ENCODE data around the gene PHPT1. TPM values are rescaled to one million over a fixed set of nuclear protein-coding genes. Genes with fewer than 3 reads are reported as not detected.

Gene PHPT1
- total RNA-seq, 1 experiment from 2014 or later: 161 TPM

DNA sequence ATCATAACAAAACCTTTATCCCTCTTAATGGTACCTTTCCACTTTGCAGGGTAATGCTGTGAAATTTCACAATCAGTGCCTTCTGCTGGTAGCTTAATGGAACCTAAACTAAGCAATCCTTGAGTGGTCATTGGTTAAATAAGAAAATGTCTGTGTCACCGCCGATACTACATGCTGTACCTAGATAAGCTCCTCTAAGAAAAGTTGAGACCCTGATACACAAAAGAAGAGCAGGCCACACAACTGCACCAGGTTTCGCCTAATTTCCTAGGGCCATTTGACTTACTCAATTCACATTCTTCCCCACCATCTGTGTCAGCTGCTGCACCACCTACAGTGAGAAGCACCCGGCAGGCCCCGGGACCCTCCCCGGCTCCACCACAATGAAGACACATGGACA, 25.9 kb downstream of the PHPT1 start:
- Histone ChIP-seq H4K8ac (replicated peaks; ENCODE audit: insufficient read length, low read depth, low read length) (no peak overlapping the region), H2BK120ac (ENCODE audit: low read depth, low read length, poor library complexity, severe bottlenecking) (no peak overlapping the region), H3K56ac (ENCODE audit: insufficient read length, low read depth, low read length) (no peak overlapping the region), H3K9me3 (ENCODE audit: control insufficient read depth, low read depth, low read length) (peaks cover 9% of the 10 kb centered on the region), H2BK15ac (ENCODE audit: low read depth, low read length) (no peak overlapping the region), H4K5ac (ENCODE audit: insufficient read length, low read depth, low read length) (no peak overlapping the region), H2BK12ac (ENCODE audit: insufficient read length, low read depth, low read length) (no peak overlapping the region), H2AFZ (ENCODE audit: low read length) (no peak overlapping the region), H3T11ph (ENCODE audit: low read length) (no peak overlapping the region), H3K23me2 (ENCODE audit: insufficient read length, low read depth, low read length, poor library complexity, severe bottlenecking) (no peaks in the 10 kb centered on the region), H2BK5ac (ENCODE audit: insufficient read length, low read length) (no peak overlapping the region), H4K91ac (ENCODE audit: insufficient read length, low read depth, low read length) (no peak overlapping the region), H4K20me1 (ENCODE audit: control insufficient read depth, insufficient read depth, insufficient read length) (no peaks in the 10 kb centered on the region), H3K79me2 (ENCODE audit: insufficient read depth, low read length) (no peaks in the 10 kb centered on the region), H3K4ac (ENCODE audit: low read depth, low read length) (no peak overlapping the region), H2AK5ac (ENCODE audit: insufficient read length, low read length) (no peak overlapping the region), H3K4me2 (ENCODE audit: insufficient read depth, insufficient read length, low read length) (no peak overlapping the region), H3K9ac (ENCODE audit: extremely low read depth, insufficient read length, low read length) (no peak overlapping the region), H3K27me3 (ENCODE audit: insufficient read depth, low read length) (no peaks in the 10 kb centered on the region), H3K23ac (ENCODE audit: insufficient read length, low read depth, low read length) (no peak overlapping the region), H3K79me1 (ENCODE audit: insufficient read depth, low read depth, low read length, poor library complexity, severe bottlenecking) (no peaks in the 10 kb centered on the region), H3K14ac (ENCODE audit: insufficient read depth, low read length) (no peak overlapping the region), H3K4me1 (ENCODE audit: insufficient read depth, low read length) (no peaks in the 10 kb centered on the region), H2BK20ac (ENCODE audit: low read depth, low read length, poor library complexity, severe bottlenecking) (no peak overlapping the region), H3K27ac (ENCODE audit: insufficient read length, low read depth, low read length) (no peak overlapping the region), H3K18ac (ENCODE audit: insufficient read length, low read depth, low read length) (no peak overlapping the region)
- H3K4me1 Mint-ChIP-seq: no peaks in the 10 kb centered on the region
- no CpG with 5 or more reads among the region's 6 CpGs for WGBS (ENCODE audit: extremely low coverage, insufficient read length, low lambda C conversion rate)
- DNase-seq: no peak
- H3K27me3 Mint-ChIP-seq (ENCODE audit: low read depth): peaks cover 33% of the 10 kb centered on the region
- no peak overlapping the region for H3K4me3 Mint-ChIP-seq
- TF ChIP-seq, protein P1, sequence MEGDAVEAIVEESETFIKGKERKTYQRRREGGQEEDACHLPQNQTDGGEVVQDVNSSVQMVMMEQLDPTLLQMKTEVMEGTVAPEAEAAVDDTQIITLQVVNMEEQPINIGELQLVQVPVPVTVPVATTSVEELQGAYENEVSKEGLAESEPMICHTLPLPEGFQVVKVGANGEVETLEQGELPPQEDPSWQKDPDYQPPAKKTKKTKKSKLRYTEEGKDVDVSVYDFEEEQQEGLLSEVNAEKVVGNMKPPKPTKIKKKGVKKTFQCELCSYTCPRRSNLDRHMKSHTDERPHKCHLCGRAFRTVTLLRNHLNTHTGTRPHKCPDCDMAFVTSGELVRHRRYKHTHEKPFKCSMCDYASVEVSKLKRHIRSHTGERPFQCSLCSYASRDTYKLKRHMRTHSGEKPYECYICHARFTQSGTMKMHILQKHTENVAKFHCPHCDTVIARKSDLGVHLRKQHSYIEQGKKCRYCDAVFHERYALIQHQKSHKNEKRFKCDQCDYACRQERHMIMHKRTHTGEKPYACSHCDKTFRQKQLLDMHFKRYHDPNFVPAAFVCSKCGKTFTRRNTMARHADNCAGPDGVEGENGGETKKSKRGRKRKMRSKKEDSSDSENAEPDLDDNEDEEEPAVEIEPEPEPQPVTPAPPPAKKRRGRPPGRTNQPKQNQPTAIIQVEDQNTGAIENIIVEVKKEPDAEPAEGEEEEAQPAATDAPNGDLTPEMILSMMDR (conservative IDR thresholded peaks at IDR 0.05): no peak
- no peak overlapping the region for H3K27ac Mint-ChIP-seq
- peaks cover 46 to 47% of the 10 kb centered on the region in 2 experiments for H3K9me3 Mint-ChIP-seq
- H3K36me3 Mint-ChIP-seq (ENCODE audit: insufficient read depth in 1 of 3, low read depth in 3 of 3): peaks cover 1 to 9% (median 8%) of the 10 kb centered on the region in 3 experiments; a peak in 5 of 7 replicates
